GM12874 (cell line): ENCODE data around the gene SVOP.

Source experiments
- CTCF ChIP-seq: IDR thresholded peaks from 2 replicates; pipeline ENCODE4 v1.5.1; 2011; ENCODE audit warnings: low read depth, mild to moderate bottlenecking, control low read depth, low read length, moderate library complexity; ENCODE audit not compliant: insufficient read depth

The SVOP gene

DNA sequence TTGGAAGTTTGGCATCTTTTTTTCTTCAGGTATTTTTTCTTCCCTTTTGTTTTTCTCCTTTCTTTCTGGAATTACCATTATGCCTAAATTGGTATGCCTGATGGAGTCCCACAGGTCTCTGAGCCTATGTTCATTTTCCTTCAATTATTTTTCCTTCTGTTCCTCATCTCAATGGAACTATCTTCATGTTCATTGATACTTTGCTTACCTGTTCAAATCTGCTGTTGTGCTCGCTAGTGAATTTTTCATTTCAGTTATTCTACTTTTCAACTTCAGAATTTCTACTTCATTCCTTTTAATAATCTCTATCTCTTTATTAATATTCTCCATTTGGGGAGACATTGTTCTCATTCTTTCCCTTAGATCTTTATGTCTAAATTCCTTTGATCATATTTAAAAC lies 16.1 kb upstream of the SVOP start:
- no peak for TF ChIP-seq CTCF

- no peak for TF ChIP-seq CTCF
Observed at GRCh38 chr12:109033239-109034196, 12.7 kb upstream of the SVOP start.

GRCh38 chr12:109029411-109029810 lies 8.5 kb upstream of the SVOP start:
- TF ChIP-seq CTCF, result no peak

GRCh38 chr12:109027767-109028166 lies 6.9 kb upstream of the SVOP start:
- no peak for TF ChIP-seq CTCF

DNA sequence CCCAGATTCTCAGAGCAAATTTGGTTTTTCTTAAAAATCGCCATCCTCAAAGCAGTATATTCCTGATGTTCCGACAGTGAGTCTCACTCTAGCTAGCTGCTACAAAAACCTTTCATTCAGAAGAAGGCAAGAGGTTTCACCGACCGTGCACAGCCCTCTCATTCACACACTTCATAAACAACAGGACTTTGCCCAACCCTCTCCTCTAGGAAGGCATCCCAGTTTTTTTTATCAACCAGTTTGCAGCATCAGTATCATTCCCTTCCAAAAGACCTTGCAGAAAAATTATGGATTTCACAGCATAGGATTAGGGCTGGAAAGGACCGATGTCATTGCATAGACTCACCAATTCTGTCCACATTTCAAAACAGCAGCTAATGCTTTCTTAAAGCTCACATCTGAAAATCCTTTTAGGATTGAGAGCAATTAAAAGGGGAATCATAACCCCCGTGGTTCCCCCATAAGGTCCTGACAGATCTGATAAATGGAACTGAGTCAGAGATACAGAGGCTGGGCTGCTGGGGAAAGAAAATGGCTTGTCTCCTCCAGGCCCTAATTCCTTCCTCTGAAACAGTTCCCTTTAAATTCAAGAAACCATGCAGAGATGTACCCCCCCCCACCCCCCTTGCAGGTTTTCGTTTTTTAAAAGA lies 597 bp downstream of the SVOP start:
- no peak for TF ChIP-seq CTCF

DNA sequence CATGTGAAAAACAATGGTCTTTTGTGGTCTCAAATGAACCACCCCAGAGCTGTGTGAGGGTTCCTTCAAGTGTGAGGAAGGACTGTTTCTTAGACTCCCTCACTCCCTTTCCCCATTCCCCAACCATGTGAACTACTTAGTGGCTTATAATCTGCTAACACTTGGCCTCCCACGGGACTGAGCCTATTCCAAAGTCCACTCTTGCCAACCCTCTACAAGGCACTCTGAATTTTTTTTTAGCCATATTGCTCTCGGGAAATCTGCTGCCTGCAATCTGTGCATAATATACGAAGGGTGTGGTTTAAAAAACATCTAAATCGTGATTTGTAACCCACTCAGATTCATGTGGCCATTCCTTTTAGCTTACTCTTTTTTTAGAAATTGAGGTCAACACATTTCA lies 2.6 kb downstream of the SVOP start:
- no peak for TF ChIP-seq CTCF

GRCh38 chr12:109016978-109017377 lies 3.9 kb downstream of the SVOP start:
- no peak for TF ChIP-seq CTCF
